Activated CD4-positive, alpha-beta T cell treated with anti-CD3 and anti-CD28 coated beads, Interleukin-2, amount 50 U/mL, for 1 hour (primary cell): ENCODE results near the gene APOBEC4.
"Not testable (repeated sequence)": the region's sequence is repeated elsewhere in the genome, so short reads cannot be mapped to it uniquely, and the experiment has no call there.

ENCODE experiments used
- DNase-seq: peaks from one replicate; pipeline ENCODE4 v3.0.0-alpha.2; 2020

The APOBEC4 gene

GRCh38 chr1:183632964-183633363 lies 20.2 kb downstream of the APOBEC4 start:
- no peak for DNase-seq

DNA sequence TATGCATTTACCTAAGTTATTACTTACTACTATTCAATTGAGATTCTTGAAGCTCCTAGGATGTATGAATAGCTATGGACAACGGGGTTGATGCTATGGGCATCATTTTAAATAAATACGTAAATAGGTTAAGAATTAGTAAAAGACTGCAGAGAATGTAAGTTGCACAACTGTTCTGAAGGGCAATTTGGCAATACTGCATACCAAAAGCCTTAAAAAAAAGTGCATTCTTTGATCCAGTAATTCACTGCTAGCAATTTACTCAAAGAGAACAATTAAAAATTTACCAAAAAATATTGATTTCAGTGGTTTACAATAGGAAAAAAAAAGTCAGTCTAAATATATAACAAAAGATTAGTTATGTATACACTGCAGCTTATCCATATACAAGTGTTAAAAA lies 21.0 kb downstream of the APOBEC4 start:
- DNase-seq = no peak

- DNase-seq = no peak
Measured at GRCh38 chr1:183630748-183631147, 22.4 kb downstream of the APOBEC4 start.

GRCh38 chr1:183628537-183628936 lies 24.6 kb downstream of the APOBEC4 start:
- DNase-seq = no peak

DNA sequence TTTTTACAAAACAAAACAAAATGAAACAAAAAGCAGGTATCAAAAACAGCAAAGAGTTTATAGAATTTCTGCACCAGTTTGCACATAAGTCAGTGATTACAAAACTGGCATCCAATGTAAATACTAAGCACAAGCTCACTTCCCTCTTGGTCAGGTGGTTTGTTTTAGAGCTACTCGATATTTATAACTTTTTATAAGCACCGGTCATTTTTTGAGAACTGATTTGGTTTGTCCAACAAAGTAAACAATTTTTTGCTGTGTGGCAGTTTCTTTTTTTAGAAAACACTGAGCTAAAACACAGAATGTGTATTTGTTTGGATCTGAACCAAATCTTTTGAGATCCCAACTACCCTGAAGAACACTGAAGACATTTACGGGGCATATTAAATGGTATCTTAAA lies 26.9 kb downstream of the APOBEC4 start:
- not testable (repeated sequence) for DNase-seq

DNA sequence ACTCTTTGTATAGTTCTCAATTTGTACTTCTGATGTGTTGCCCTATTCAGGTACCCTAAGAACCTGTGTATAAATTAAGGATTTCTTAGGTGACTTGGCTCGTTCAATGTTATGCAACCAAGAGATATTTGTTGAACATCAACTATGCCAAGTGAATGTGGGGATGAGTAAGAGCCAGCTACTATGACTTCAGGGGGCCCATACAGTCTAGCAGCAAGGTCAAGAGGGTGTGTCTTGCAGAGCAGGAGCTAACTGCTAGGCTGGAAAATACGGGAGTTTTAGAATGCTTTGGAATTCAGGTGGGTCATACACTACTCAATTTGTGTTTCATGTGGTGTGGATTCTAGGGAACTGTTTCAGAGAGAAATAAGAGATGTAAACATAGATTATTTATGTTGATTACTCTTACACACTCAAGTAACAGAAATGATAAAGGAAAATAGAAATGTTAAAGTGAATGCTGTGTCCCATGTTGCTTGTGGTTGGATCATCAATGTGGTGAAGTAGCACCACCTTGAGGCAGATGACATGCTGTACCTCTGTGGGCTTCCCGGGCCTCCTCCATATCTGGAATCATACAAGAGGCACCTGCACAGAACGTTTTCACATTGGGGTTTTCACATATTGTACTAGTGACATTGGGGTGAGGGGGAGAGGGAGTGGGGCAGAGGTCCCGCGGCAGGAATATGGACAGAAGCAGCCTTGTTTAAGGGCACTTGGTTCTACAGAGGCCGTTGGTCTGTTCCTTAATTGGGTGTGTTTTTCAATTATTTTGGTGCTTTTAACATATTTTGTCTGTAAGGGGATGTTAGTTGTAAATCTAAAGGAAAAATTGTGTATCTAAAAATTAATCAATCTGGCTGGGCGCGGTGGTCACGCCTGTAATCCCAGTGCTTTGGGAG lies 30.0 kb downstream of the APOBEC4 start:
- DNase-seq = peak; percentile 37

DNA sequence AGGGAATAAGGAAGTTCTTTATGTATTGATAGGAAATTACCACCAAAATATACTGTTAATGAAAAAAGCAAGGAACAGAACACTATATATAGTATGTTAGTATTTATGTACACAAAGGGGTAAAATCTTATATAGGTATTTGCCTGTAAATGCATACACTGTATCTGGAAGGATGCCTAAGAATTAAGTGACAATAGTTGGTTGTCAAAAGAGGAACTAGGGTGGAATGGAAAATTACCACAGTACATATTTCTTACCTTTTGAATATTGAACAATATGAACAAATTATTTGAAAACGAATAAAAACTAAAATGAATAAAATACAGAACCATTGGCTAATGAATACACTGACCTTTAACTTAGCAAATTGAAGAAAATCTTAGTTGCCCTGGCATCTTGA lies 31.1 kb downstream of the APOBEC4 start:
- DNase-seq = no peak

DNA sequence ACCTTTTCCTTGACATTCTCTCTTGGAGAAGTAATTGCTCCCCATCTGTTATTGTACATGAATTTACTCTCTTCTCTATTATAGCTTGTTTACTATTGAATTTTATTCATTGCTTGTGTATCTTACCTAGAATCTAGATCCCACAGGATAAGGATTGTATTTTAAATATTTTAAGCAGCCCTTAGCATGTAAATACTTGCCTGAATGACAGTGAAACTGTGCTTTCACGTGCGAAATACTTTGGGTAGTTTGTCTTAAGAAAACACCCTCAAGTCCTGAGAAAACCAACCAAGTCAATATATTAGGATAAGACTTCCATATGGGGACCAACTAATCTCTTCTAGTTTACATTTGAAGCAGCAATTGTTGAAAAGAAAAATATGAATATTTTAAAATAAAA lies 32.8 kb downstream of the APOBEC4 start:
- DNase-seq = no peak

- no peak for DNase-seq
Measured at GRCh38 chr1:183619781-183620180, 33.3 kb downstream of the APOBEC4 start.

- DNase-seq = not testable (repeated sequence)
Measured at GRCh38 chr1:183618202-183618601, 34.9 kb downstream of the APOBEC4 start.

- DNase-seq = not testable (repeated sequence)
Measured at GRCh38 chr1:183612975-183613374, 40.1 kb downstream of the APOBEC4 start.

DNA sequence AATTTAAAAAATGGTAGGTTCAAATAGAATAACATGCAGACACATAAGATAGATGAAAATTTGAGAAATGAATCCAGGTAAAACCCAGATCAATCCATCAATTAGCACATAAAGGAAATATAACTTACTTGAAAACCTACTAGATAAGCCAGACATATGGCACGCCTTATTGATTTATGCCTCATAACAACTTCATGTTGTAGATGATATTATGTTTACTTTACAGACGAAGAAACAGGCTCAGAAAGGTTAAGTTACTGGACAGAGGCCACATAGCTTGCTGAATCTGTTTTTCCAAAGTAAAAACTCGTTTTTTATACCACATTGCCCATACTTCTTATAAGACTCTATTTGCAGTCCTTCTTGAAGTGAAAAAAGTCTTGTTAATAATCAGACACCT lies 40.7 kb downstream of the APOBEC4 start:
- no peak for DNase-seq

- DNase-seq = no peak
Measured at GRCh38 chr1:183611021-183611420, 42.1 kb downstream of the APOBEC4 start.

DNA sequence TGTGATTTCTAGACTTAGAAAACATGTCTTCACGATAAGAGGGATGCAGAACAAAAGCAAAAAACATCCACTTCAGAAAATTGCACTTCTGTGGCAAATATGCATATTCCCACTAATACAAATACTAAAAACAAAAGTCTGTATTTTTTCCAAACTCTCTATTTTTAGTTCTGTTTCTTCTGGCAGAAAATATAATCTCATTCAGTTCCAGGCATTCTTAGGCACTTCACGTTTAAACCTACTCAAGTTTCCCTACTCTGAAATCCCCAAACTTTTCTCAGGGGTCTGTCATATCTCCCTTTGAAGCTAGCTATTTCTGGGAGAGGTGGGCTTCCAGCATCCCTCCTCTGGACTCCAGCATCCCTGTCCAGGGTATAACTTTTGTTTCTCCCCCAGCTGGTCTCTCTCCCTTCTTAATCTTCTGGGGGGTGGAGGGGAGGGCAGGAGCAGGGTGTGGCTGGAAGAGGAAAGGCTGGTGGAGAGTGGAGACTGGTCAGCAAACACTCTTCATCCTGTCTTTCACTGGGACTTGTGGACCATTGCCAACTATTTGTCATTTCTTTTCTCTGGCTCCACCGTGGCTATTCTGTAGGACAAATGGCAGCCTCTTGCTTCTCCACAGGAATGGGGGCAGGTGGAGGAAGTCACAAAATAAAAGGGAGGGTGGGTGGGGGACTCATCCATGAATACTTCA lies 43.2 kb downstream of the APOBEC4 start:
- no peak for DNase-seq

DNA sequence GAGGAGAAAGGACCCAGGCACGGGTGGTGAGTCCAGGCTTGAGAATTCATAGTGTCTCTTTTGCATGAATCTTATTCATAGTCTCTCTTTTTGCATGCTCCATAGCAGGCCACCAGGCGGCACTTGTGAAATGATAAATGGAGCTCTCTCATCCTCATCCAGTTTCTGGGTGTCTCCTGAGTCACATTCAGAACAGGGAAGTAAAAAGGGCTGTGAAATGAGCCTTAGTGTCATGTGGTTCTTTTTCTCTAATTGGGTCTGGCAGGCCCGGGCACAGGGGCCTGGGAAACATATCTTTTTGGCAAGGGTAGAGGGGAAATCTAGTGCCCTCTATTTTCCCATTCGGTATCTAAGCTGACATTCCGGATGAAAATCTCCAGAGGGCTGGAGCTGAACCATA lies 43.8 kb downstream of the APOBEC4 start:
- no peak for DNase-seq

GRCh38 chr1:183607322-183607980 lies 45.7 kb downstream of the APOBEC4 start:
- DNase-seq = no peak

DNA sequence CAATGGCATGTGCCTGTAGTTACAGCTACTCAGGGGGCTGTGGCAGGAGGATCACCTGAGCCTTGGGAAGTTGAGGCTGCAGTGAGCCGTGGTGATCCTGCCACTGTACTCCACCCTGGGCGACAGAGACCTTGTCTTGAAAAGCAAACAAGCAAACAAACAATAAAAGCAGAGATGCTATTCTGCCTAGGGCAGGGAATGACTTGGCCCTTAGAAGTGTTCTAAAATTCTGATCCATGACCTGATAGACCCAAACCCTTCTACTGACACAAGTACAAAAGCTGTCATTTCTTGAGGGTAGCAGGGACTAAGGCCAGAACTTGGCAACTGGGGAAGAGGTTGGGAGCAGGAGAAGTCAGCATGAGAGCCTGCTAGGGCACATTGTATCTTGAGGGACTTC lies 47.2 kb downstream of the APOBEC4 start:
- no peak for DNase-seq

GRCh38 chr1:183604815-183605214 lies 48.3 kb downstream of the APOBEC4 start:
- DNase-seq = no peak

DNA sequence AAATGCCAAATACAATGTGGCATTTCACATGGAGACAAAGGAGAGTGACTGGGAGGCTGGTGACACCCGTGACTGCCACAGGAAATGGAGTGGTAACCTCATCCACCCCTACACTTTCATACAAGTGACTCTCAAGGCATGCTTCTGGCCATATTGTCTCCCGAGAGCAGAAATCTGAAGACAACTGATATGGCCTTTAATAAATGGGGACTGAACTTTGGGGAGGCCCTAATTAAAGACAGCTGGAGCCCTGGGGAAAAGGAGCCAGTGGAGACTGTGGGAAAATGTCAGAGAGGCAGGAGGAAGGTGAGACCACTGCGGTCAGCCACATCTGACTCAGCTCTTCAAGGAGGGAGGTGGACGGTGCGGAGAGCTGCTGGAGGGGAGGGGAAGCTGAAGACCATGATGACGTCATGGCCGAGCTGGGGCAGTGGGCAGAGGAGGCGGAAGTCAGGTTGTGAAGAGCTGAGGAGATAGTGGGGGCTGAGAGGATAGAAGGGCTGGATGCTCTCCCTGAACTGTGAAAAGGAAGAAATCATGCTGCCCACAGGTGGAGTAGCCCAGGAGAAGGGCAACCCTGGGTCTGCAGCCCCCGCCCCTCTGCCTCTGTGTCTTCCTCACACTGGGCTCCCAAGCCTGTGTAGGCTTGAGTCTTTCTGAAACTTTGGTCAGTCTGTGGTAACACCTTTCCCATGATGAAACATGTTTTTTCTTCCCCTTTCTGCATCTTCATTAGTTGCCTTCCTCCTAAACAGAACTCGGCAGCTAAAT lies 48.9 kb downstream of the APOBEC4 start:
- DNase-seq = no peak

DNA sequence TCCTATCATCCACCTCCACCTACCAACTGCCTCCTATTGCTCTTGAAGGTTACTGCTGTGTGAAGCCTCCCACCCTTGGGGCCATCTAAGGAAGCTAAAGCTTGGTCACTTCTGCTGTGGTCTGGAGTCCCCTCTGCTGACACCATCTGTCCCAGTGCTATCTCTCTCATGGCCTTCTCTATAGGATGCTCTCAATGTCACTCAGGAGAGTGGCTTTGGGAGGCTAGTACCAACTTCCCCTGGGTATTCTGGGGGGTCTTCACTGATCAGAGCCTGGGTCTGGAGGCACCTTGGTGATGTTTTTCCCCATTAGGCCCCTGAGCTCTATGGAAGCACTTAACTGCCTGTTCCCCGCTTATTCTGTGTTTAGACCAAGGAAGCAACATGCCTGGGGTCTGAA lies 50.6 kb downstream of the APOBEC4 start:
- no peak for DNase-seq

- DNase-seq = no peak
Measured at GRCh38 chr1:183600634-183601033, 52.5 kb downstream of the APOBEC4 start.

GRCh38 chr1:183600136-183600535 lies 53.0 kb downstream of the APOBEC4 start:
- DNase-seq = no peak

GRCh38 chr1:183598386-183598785 lies 54.7 kb downstream of the APOBEC4 start:
- no peak for DNase-seq
